PFSK-1 (cell line): Measurements from ENCODE around the gene KDM4B.

Experiments used
- FOXP2 ChIP-seq: optimal IDR thresholded peaks from 2 replicates; pipeline ENCODE3; 2011; ENCODE audit warnings: borderline replicate concordance, control low read depth, inconsistent platforms; ENCODE audit not compliant: insufficient read depth; ENCODE audit errors: extremely low read length, extremely low read depth
- POLR2AphosphoS5 ChIP-seq: IDR thresholded peaks from 2 replicates; pipeline ENCODE4 v1.6.1; 2012; ENCODE audit warnings: low read depth, mild to moderate bottlenecking, control low read depth, low read length, moderate library complexity
- REST ChIP-seq, 2 experiments: IDR thresholded peaks; 2 replicates each; pipeline versions ENCODE4 v1.6.1 to v1.8.0; 2011 to 2012; ENCODE audit warnings: low read depth in 2 of 2, low read length in 2 of 2, control low read depth in 1 of 2, inconsistent platforms in 1 of 2, mild to moderate bottlenecking in 1 of 2, moderate library complexity in 1 of 2; ENCODE audit not compliant: insufficient read depth in 1 of 2
- SIN3A ChIP-seq: IDR thresholded peaks from 2 replicates; pipeline ENCODE4 v1.6.1; 2012; ENCODE audit warnings: mild to moderate bottlenecking, low read length, moderate library complexity, borderline replicate concordance; ENCODE audit not compliant: insufficient read depth
- TAF1 ChIP-seq: IDR thresholded peaks from 2 replicates; pipeline ENCODE4 v1.6.1; 2012; ENCODE audit warnings: low read length, control low read depth, borderline replicate concordance; ENCODE audit not compliant: insufficient read depth

Gene KDM4B

GRCh38 chr19:5035793-5036697 is 67.1 kb downstream of the KDM4B start:
- TF ChIP-seq REST (IDR thresholded peaks at IDR 0.05; ENCODE audit: insufficient read depth in 1 of 2, low read depth in 2 of 2, low read length in 2 of 2) = no peak
- TF ChIP-seq TAF1 = no peak
- TF ChIP-seq SIN3A = no peak
- TF ChIP-seq POLR2AphosphoS5 = no peak
- no peak for TF ChIP-seq FOXP2

DNA sequence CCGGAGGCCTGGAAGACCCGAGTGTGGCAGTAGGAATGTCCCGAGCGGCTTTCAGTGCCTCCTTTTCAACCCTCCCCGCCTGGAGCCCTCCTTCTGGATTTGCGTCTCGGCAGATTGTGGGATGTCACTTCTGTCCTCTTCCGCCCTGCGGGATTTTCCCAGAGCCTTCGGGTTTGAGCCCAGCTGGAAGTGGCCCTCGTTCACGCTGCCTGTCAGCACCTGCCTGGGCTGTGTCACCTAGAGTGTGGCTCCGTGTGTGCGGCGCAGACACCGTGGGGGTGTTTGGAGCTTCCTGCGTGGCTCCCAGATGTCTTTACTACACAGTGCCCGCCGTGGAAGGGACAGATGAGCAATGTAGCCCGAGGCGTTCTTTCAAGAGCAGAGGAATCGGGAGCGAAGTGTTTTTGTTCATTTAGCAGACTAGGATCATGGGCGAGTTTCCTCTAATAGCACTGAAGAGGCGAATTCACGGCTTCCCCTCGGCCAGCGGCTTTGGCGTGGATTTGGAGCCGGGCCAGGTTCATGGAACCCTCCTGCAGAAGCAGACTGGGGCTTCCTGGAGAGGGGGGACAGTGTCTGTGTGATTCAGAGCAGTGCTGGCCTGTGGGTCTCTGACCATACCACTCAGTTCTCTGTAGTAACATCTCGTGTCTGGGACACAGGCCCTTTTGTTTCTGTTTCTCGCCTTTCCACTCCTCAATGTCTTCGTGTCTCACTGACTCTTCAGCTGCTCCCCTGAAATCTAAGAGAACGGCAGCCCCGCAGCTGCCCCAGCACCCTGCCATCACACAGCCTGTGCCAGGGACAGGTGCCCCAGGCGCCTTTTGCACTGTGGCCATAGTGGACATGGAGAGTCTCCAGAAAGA is 68.0 kb downstream of the KDM4B start:
- no peak for TF ChIP-seq FOXP2

- TF ChIP-seq REST (IDR thresholded peaks at IDR 0.05; ENCODE audit: insufficient read depth in 1 of 2, low read depth in 2 of 2, low read length in 2 of 2) = no peak
- no peak for TF ChIP-seq POLR2AphosphoS5
- no peak for TF ChIP-seq FOXP2
- TF ChIP-seq TAF1 = no peak
- TF ChIP-seq SIN3A = no peak
These were observed 69.0 kb downstream of the KDM4B start for GRCh38 chr19:5037936-5038335.

GRCh38 chr19:5038631-5039271 is 69.8 kb downstream of the KDM4B start:
- no peak for TF ChIP-seq REST (IDR thresholded peaks at IDR 0.05; ENCODE audit: insufficient read depth in 1 of 2, low read depth in 2 of 2, low read length in 2 of 2)
- no peak for TF ChIP-seq TAF1
- no peak for TF ChIP-seq SIN3A
- no peak for TF ChIP-seq FOXP2
- no peak for TF ChIP-seq POLR2AphosphoS5

DNA sequence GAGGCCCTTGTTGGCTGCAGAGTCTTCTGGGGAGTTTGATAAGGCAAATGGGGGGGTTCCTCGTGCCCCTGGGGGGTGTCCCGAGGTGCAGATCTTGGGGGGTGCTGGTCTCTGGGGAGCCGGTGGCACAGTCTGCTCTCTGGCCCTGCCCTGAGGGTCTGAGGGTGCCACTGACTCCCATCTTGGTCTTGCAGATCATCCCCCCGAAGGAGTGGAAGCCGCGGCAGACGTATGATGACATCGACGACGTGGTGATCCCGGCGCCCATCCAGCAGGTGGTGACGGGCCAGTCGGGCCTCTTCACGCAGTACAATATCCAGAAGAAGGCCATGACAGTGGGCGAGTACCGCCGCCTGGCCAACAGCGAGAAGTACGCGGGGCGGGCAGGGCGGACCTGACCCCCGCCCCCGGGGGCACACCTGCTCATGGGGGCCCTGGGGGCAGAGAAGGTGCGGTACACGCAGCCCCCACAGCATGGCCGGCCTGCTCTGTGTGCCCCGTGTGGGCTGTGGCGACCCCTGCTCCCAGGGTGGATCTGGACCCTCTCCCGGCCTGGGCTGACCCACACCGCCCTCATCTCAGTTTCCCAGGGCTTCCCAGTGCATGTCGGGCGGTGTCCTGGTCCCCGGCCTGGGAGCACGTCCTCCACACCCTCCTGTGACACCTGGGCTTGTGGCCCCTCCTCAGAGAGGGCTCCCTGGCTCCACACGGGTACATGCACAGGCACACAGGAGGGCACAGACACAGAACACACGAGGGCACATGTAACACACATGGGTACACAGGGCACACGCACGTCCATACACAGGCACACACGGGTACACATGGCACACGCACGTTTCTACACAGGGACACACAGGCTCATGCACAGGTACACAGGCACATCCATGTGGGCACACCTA is 71.0 kb downstream of the KDM4B start:
- TF ChIP-seq TAF1 (no peak), FOXP2 (no peak), POLR2AphosphoS5 (no peak), REST (IDR thresholded peaks at IDR 0.05; ENCODE audit: insufficient read depth in 1 of 2, low read depth in 2 of 2, low read length in 2 of 2) (no peak), SIN3A (no peak)
